Right renal cortex interstitium (tissue), 3 donors: Measurements from ENCODE around the gene TMEM247. TPM values are rescaled to one million over a fixed set of nuclear protein-coding genes. Genes with fewer than 3 reads are reported as not detected.

Source experiments
- DNase-seq, 3 donors: peaks; one replicate each; pipeline ENCODE4 v3.0.0-alpha.2; 2013; ENCODE audit warnings: low read depth in 3 of 3, low spot score in 2 of 3
- polyA plus RNA-seq, 3 donors: library from polyadenylated mRNA; unstranded; fragments of 120-200 nt; gene quantifications; one replicate each; pipeline ENCODE4 v1.2.1, GENCODE V29; 2013; ENCODE audit not compliant: insufficient read length in 3 of 3

TMEM247 gene
- polyA plus RNA-seq = not detected

DNA sequence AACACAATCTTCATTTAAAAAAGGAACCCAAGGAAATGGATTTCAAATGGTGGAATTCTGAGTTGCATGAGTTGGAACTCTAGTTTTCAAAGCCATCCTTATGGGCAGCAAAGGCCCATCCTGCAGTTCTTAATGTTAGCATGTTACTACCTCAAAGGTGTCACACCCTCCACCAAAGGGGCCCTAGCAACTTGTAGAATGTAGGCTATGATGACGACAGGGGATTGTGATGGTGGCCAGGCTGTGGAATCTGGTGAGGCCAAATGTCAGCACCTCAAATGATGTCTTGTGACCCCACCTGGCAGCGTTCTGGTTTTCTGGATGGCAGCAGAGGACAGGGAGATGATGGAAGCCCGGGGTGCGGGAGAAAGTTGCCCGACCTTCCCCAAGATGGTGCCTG is at the start of gene TMEM247:
Gene TMEM247 (plus strand): TSS at position 301 of the 400 bp plus-strand sequence.
- DNase-seq = no peak

DNA sequence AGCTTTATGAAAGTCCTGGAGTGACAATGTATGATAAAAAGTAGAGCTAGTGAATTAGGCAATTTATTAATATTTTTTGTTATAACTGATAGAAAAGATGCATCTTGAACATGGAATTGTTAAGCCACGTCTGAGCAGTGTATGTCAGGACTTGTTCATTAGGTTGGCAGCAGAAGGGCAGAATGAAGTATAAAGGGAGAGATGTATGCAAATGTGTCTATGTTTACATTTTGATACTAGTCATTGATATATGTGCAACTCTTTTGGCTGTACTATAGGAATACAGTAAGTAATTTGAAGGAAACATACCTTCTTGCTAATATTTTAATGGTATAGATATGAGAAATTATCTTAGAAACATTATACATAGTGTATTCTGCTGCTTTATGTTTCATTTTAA is 49.0 kb upstream of the TMEM247 start:
- DNase-seq = no peak

DNA sequence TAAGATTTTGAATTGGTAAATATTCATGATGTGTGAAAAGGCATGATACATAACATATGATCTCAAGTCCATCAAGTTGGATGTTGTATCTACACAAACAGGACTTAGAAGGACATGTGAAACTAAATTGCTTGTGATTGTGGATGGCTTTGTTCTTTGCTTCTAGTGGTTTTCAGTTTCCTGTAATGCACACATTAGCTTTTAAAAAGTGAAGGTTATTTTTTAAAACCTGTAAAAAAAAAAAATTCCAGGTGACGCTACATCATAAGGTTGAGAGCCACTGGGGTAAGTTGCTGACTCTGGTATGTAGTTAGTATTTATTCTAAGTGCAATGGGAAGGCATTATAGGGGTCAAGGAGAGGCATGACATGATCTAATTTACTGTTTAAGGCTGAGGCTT is 48.4 kb upstream of the TMEM247 start:
- DNase-seq = no peak

DNA sequence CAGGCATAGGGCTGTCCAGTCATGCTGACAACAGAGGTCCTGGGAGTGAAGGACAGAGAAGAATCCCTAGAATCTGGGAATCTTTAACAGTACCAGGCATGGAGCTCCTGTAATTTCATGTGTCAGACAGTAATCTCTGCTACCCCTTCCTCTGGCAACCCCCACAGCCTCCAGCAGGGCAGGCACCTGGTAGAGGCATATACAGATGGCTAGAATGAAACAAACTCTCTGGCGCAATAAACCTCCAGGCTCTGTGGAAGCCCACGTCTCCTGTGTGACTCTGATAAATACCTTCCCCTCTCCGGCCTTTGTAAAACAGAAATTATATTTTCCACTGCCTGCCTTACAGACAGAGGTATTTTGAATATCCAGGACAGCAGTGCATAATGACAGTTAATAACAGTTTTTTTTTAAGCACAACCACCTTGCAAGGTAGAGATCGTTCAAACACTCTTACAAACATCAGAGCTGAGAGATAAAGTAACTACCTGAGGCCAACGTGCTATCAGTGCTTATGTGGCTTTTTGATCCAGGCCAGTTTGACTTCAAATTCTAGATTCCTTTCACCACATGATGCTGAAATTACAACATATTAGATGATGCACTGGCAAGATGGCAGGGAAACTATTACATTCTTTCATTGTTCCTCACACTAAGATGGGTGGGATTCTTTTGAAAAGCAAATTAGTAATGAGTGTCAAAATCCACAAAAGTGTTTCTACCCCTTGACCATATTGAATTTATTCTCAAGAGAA is 47.7 kb upstream of the TMEM247 start:
- DNase-seq = no peak

DNA sequence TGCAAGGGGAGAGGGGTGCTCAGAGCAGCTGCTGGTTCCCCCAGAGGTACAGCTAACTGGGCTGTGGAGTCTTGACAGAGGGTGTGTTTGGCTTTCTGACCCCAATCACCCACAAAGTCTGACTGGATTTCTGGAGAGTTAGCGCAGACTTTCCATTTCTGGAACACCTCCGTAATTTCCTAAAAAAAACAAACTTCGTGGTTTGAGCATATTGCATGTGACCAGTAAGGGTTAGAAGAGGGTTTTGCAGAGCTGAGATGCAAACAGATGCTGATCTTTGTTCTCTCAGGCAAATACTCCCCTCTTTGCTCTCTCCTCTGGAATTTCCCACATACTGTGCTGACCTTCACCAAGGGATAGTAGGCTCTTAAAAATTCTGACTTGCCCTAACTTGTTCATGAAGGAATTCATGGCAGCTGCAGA is 44.5 kb upstream of the TMEM247 start:
- no peak for DNase-seq

DNA sequence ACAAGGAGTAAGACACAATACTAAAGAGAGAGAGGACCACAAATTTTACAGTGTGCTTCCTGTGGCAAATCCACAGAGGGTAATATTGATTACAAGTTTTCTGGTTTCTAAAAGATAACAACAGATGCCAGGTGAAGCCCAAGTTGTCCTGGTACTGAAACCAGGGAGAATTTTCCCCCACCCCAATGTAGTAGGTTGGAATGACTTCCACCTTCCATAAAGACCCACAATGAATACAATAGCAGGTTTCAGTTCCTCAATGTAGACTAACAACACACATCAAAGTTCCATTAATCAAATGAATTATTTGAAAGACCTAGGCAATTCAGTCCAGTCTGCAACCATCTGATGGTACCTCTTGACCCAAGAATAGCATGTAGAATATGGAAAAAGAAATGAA is 44.0 kb upstream of the TMEM247 start:
- DNase-seq = no peak

DNA sequence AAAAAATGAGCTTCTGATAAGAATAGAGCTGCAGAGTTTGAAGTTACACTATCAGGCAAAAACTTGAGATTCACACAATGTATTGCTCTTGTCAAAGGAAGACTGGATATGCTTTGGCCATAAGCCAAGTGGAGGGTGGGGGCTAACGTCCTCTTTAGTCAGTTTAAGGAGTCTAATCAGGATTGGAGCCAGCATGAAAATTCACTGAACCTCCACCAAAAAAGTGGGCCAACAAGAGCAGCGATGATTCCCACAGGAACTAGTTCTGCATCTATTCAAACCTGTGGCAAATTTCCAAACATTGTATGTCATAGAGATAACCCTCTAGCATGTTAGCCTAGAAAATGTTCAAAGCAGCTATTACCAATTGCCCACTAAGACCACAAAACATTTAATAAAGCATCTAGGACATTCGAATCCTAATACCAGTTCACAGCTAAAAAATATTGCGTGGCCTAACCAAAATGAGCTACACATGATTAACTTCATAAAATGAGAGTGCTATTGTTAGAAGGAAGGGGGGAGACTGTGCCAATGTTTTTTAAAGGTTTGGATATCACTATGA is 43.5 kb upstream of the TMEM247 start:
- no peak for DNase-seq

DNA sequence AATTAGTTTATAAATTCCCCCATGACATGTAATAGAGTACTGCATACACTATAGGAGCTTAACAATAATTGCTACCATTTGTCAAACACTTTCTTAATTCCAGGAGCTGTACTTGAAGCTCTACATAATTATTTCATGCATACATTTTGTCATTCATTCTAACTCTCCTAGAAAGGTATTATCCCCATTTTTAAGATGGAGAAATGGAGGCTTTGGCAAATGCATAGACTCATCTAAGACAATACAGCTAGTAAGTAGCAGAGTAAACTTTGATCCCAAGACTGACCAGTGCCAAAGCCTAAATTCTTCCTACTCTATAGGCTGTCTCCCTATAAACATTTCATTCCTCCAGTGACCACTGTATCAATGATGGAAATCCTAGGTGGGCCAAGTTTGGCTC is 42.6 kb upstream of the TMEM247 start:
- DNase-seq = no peak

DNA sequence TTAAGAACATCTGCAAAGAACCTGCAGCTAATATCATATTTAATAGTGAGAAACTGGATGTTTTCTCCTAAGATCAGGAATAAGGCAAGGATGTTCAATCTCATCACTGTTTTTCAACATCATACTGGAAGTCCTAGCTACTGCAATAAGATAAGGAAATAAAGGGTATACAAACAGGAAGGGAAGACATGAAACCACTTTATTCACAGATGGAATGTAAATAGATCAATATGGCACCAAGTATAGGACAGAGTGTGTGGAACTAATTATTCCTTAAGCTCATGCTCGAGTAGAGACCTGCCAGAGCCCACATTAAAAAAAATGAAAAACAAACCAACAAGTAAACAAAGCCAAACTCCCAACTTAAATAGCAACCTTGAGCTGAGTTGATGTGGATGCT is 41.3 kb upstream of the TMEM247 start:
- DNase-seq = no peak

DNA sequence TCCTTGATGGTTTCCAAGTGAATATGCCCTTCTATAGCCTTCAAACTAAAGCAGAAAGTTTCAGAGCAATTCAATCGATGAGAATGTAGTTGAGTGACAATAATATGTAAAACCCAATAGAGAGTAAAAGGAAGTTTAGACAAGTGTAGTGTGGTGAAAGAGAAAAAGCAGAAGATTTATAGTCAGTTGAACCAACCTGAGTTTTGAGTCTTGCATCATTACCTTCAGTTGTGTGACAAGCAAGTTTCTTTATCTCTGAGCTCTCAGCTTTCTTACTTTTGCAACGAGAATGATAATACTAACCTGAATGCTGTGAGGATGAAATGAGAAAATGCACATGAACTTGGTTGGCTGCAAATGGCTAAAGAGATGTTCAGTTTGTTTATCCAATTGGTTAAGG is 40.6 kb upstream of the TMEM247 start:
- no peak for DNase-seq

DNA sequence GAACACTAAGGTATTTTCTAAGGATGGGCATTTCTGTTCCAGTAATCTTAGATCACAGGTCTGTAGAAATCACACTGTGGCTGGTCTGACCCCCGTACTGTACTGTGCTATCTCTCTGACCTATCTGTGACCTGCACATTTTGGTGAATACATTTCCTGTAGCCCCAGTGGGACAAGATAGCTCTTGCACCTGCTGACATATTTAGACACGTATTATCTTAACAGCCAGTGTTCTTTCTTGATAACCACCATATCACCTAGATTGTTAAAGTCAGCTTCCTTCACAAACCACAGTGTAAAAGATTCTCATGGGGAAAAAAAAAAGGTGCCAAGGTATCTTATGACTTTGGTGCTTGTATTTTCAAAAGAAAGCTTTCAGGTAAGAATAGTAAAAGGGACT is 39.8 kb upstream of the TMEM247 start:
- DNase-seq = no peak

DNA sequence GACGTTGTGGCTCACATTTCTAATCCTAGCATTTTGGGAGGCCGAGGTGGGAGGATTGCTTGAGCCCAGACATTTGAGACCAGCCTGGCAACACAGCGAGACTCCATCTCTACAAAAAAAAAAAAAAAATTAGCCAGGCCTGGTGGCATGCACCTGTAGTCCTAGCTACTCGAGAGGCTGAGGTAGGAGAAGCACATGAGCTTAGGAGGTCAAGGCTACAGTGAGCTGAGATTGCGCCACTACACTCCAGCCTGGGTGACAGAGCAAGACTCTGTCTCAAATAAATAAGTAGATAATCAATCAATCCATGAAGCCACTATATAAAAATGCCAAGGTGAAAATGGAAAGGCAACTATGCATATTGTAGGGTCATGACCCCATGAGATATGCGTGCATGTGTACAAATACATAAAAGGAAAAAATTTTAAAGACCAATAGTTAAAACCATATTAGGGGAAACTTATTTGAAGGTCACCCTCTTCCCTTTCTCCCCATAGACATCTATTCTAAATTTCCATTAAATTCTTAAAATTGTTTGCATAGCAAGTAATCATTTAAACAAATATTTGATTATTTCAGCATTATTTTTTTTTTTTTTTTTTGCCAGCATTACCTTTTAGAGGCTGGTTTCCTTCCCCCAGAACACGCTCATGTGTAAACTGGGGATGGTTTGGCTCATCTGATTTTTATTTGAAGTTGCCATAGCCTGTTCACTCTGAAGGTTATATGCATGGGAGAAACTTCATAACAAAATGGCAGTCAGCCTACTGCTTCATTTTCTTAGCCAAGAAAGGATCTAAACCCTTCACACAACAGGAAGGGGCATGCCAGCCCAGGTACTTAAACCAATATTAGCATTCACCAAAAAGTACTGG is 37.3 kb upstream of the TMEM247 start:
- no peak for DNase-seq

DNA sequence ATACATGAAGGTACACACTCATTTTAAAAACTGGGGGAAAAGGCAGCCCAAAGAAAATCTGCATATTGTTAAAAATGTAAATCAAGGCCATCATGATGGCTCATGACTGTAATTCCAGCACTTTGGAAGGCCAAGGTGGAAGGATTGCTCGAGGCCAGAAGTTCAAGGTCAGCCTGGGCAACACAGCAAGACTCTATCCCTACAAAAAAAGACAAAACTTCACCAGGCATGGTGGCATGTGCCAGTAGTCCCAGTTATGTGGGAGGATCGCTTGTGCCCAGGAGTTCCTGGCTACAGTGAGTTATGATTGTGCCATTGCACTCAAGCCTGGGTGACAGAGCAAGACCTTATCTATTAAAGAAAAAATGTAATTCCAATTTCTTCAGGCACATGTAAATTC is 34.6 kb upstream of the TMEM247 start:
- DNase-seq = no peak

DNA sequence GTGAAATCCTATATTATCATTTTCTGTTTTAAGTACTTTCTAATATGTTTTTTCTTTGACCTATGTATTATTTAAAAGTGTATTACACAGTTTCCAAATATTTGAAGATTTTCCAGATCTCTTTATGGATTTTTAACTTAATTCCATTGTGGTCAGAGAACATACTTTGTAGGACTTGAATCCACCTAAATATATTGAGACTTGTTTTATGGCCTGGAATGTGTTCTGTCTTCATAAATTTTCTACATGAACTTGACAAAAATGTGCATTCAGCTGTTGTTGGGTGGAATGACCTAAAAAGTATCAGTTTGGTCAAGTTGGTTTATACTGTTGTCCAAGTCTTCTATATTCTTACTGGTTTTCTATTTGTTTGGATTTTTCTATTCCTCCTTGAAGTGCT is 33.8 kb upstream of the TMEM247 start:
- no peak for DNase-seq

DNA sequence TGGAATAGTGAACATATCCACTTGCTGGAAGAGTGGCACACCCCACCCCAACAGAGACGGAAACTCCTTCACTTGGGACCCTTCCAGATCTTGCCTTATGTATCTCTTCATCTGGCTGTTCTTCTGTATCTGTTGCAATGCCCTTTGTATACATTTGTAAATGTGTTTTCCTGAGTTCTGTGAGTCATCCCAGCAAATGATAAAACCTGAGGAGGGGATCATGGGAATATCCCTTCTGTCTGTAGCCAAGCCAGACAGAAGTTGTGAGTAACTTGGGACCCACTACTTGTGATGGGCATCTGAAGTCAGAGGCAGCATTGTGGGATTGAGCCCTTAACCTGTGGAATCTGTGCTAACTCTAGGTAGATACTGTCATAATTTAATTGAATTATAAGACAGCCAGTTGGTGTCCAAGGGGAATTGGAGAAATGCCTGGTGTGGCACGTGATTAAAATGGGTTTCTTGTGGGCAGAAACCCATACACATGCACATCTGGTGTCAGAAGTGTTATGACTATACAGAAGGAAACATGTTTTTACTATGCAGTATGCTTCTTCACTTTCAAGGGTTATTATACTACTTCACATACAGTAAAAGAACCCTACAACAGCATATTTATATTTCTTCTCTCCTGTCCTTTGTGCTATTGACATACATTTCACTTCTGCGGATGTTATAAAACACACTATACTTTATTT is 32.3 kb upstream of the TMEM247 start:
- DNase-seq = no peak

DNA sequence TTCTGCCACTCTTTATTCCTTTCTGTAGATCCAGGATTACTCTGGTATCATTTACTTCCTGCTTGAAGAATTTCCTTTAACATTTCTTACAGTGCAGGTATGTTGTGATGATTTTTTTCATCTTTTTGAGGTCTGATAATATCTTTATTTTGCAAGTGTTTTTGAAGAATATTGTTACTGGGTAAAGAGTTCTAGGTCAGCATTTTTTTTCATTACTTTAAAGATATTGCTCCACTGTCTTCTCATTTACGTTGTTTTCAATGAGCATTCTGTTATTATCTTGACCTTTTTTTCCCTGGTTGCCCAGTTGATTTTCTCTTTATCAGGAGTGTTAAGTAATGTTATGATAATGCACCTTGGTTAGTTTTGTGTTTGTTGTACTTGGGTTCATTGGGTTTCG is 31.7 kb upstream of the TMEM247 start:
- no peak for DNase-seq

DNA sequence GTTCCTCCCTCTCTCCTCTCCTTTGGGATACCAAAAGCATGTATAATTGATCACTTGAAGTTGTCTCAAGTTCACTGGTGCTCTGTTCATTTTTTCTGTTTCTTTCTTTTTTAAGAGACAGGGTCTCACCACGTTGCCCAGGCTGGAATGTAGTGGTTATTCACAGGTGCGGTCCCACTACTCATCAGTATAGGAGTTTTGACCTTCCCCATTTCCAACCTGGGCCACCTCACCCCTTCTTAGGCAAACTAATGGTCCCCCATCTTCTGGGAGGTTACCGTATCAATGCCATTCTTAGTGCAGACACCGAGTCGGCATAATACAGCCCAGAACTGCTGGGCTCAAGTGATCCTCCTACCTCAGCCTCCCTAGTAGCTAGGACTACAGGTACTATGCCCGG is 31.3 kb upstream of the TMEM247 start:
- no peak for DNase-seq

DNA sequence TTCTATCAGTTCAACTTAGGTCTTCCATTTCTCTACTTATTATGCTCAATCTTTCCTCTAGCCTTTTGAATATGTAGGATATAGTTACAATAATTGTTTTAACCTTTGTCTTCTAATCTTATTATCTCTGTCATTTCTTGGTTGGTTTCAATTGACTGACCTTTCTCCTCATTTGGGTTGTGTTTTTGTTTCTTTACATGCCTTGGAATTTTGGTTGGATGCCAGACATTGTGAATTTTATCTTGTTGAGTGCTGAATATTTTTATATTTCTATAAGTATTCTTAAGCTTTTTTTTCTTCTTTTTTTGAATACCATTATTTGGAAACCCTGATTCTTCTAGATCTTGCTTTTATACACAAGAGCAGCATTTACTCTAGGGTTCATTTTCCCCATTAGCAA is 30.7 kb upstream of the TMEM247 start:
- DNase-seq = no peak

DNA sequence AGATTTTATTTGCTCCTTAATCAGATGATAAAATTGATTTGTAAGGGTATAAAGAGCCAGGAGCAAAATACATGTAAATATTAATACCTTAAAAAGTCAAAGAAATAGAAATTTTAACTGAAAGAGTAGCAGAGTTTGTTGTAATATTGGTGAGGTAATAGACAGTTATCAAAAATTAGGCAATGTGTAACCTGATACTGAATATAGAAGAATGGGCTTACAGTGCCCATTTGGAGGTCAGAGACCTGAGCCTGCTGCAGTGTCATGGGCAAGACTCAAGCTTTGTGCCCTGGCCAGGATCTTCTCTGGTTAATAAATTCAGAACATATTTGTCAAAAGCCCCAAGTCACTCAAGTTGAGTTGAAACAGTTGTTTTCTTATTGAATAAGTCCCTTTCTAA is 29.7 kb upstream of the TMEM247 start:
- DNase-seq = no peak

DNA sequence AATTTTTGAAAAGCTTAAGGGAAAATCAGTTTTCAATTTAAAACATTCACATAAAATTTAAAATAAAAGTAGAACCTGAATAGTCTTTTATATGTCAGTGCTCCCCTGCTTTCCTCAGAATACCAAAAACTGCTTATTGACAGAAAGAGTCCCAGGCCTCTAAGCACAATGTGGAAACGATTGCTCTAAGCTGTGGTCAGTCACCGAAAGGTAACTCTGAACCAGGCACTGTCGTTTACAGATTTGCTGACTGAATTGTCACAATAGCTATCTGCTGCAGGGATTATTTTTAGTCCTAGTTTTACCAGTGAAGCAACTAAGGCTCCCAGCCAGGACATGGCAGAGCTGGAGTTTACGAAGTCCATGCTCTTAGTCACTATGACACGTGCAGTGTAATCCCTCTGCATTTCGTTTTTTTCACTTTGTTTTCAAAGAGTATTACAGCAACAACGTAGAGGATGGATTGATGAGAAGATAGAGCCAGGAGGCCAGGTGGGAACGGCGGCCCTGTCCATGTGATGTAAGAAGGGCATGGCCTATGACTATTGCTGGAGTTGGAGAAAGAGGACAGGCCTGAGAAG is 28.1 kb upstream of the TMEM247 start:
- no peak for DNase-seq

DNA sequence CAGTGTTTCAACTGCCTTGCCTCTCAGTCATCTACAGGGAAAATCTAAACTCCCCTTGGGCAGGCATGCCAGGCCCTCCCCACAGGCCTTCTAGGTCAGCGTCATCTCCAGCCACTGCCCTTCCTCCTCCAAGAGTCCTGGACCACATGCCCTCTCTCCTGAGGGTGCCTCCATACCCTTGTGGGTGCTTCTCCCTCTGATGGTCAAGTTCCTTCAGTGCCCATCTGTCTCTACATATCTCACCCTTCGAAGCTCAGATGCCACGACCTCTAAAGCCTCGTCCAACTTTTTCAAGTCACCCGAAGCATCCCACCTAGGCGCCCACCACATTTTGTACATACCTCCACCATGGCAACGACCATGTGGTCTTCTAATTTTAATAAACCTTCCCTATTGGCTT is 22.6 kb upstream of the TMEM247 start:
- no peak for DNase-seq
